ENCODE measurements around the gene ZNF664. TPM values are rescaled to one million over a fixed set of nuclear protein-coding genes. Genes with fewer than 3 reads are reported as not detected.

Gene ZNF664
- total RNA-seq, 1 donor from 2014 or later, result 88.2 TPM

GRCh38 chr12:123991372-123991951 is 18.4 kb downstream of the ZNF664 start:
- DNase-seq (ENCODE audit: low read depth), result peak; percentile 78
- no peak for TF ChIP-seq CTCF (IDR thresholded peaks at IDR 0.05; ENCODE audit: insufficient read depth, low read length, severe bottlenecking)
- FAIRE-seq, result no peak

GRCh38 chr12:123992118-123992825 is 19.3 kb downstream of the ZNF664 start:
- no peaks in the 10 kb centered on the region for H3K27me3 ChIP-seq (ENCODE audit: control insufficient read depth, insufficient read depth, low read length)
- TF ChIP-seq CTCF (IDR thresholded peaks at IDR 0.05; ENCODE audit: insufficient read depth, low read length, severe bottlenecking), result no peak
- DNase-seq (ENCODE audit: low read depth), result peak; percentile 55
- no peak for FAIRE-seq
- H3K4me3 ChIP-seq (ENCODE audit: low read depth, low read length), result no peak overlapping the region
- H3K36me3 ChIP-seq (ENCODE audit: control insufficient read depth, insufficient read depth, low read length), result peaks cover 3% of the 10 kb centered on the region

More at GRCh38 chr12:123991372-123991951, 18.4 kb downstream of the ZNF664 start:
- Histone ChIP-seq H3K36me3 (ENCODE audit: control insufficient read depth, insufficient read depth, low read length) (peaks cover 3% of the 10 kb centered on the region), H3K27me3 (ENCODE audit: control insufficient read depth, insufficient read depth, low read length) (no peaks in the 10 kb centered on the region), H3K4me3 (ENCODE audit: low read depth, low read length) (no peak overlapping the region)

GRCh38 chr12:123995023-123995748 is 22.2 kb downstream of the ZNF664 start:
- Histone ChIP-seq H3K4me3 (ENCODE audit: low read depth, low read length) (no peak overlapping the region), H3K36me3 (ENCODE audit: control insufficient read depth, insufficient read depth, low read length) (peaks cover 3% of the 10 kb centered on the region), H3K27me3 (ENCODE audit: control insufficient read depth, insufficient read depth, low read length) (no peaks in the 10 kb centered on the region)
- TF ChIP-seq CTCF (IDR thresholded peaks at IDR 0.05; ENCODE audit: insufficient read depth, low read length, severe bottlenecking), result no peak
- FAIRE-seq (no peak), DNase-seq (ENCODE audit: low read depth) (peak; percentile 89)

GRCh38 chr12:123996581-123996980 is 23.6 kb downstream of the ZNF664 start:
- FAIRE-seq (no peak), DNase-seq (ENCODE audit: low read depth) (no peak)
- Histone ChIP-seq H3K4me3 (ENCODE audit: low read depth, low read length) (no peak overlapping the region), H3K27me3 (ENCODE audit: control insufficient read depth, insufficient read depth, low read length) (no peaks in the 10 kb centered on the region), H3K36me3 (ENCODE audit: control insufficient read depth, insufficient read depth, low read length) (peaks cover 4% of the 10 kb centered on the region)
- no peak for TF ChIP-seq CTCF (IDR thresholded peaks at IDR 0.05; ENCODE audit: insufficient read depth, low read length, severe bottlenecking)

- no peaks in the 10 kb centered on the region for H3K27me3 ChIP-seq (ENCODE audit: control insufficient read depth, insufficient read depth, low read length)
- TF ChIP-seq CTCF (IDR thresholded peaks at IDR 0.05; ENCODE audit: insufficient read depth, low read length, severe bottlenecking), result no peak
- FAIRE-seq, result no peak
- H3K36me3 ChIP-seq (ENCODE audit: control insufficient read depth, insufficient read depth, low read length), result peaks cover 4% of the 10 kb centered on the region
- DNase-seq (ENCODE audit: low read depth), result no peak
- no peak overlapping the region for H3K4me3 ChIP-seq (ENCODE audit: low read depth, low read length)
Observed at GRCh38 chr12:123997033-123997822, 24.2 kb downstream of the ZNF664 start.
